NCI-H1105 (cell line): ENCODE results near the gene STK33.

Source experiments
- DNase-seq: peaks from one replicate; lab custom pipeline; 2025; lab: John Stamatoyannopoulos, UW

The STK33 gene

DNA sequence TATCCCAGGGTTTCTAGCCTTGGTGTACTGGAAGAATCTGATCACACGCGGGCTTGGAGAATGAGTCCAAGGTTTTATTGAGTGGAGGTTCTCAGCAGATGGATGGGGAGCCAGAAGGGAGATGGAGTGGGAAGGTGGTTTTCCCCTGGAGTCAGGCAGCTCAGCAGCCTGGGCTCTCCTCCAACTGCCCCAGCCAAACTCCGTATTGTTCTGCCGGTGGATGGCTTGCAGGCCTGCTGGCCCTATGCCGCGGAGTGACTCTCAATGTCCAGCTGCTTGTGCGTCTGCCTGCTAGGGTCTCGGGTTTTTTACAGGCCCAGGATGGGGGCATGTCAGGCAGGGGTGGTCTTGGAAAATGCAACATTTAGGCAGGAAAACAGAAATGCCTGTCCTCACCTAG, 168.0 kb downstream of the STK33 start:
- DNase-seq = no peak

GRCh38 chr11:8415195-8415594, 178.8 kb downstream of the STK33 start:
- DNase-seq = no peak

- DNase-seq = no peak
Measured at GRCh38 chr11:8408151-8408941, 185.7 kb downstream of the STK33 start.

DNA sequence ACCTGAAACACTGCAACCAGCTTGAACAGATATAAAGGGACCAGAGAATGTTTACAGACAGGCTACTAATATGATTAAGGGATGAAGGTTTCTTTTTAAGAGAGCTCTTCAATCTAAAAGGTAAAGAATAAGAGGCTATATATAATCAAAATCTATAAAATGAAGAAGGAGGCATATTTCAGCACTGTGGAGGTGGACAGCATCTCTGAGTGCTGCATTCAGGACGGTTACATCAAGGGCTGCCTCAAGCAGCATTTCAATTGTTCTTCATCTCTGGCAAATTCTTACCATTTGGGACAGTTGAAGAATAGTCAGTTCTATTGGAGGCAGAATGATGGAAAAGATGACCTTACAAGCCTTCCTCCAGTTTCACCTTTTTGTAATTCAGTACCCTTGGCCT, 190.7 kb downstream of the STK33 start:
- no peak for DNase-seq

DNA sequence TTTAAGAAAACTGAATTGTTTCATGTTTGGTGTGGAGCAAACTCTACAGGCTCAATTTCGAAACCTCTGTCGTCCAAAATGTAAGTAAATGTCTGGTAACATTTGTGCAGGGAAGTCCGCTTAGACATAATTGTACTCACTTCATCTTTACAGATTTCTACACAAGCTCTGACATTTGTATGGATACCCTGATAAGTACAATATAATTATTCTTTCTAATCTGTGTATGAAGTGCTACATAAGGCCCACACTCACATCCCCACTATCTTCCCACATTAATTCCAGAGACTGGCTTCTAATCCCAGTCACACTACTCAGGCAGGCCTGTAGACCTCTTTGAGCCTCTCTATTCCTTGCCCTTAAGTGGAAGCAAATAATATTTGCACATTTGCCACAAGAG, 201.1 kb downstream of the STK33 start:
- DNase-seq = no peak

DNA sequence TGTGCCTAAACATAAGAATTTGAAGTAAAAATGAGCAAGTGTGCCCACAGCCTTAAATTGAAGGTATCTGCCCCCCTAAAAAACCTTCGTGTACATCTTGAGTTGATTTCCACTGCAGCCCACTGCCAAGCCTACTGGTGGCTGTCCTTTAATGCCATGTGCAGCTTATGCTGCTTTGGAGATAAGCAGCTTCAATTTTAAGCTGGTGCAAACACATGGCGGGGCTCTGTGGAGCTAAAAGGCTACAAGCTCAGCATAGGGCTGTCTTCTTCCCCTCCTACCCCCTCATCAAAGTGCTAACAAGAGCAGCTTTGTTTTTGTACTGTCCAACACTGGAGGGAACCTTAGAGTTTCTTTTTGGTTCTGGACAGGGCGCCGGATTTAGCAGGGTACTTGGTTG, 201.9 kb downstream of the STK33 start:
- DNase-seq = no peak

GRCh38 chr11:8390851-8391612, 203.0 kb downstream of the STK33 start:
- no peak for DNase-seq

GRCh38 chr11:8389029-8389996, 204.7 kb downstream of the STK33 start:
- no peak for DNase-seq

DNA sequence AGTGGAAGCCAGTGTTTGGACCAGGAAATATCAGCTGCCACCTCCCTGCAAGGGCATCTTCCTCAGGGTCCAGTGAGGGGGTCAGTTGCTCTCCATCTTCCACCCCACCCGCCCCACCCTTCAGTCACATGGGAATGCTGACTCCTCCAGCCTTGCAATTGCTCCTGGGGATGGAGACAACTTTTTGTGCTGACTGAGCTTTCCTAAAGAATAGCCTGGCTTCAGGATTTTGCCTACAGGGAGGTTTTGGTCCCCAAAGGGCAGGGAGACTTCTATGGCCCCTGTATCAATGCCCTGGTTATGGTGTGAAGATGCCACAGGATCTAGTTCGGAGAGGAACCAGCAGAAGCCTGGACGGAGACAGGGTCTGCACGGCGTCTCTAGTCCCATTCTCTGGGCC, 206.3 kb downstream of the STK33 start:
- DNase-seq = no peak

DNA sequence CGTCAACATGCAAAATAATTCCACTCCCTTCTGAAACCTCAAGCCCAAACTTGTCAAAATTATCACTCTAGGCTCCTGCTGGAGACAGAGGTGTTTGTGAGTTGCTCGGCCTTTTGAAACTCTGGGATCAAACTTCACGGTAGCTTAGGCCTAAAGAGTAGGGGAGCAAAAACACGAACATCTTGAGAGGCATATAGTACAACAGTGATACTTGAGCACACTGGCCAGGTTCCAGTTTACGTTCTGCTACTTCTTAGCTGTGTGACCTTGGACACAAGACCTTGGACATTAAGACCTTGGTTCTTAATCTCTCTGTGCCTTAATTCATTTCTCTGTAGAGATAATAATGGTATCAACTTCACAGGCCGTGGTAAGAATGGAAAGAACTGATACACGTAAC, 206.9 kb downstream of the STK33 start:
- no peak for DNase-seq

- no peak for DNase-seq
Measured at GRCh38 chr11:8386134-8386864, 207.7 kb downstream of the STK33 start.

DNA sequence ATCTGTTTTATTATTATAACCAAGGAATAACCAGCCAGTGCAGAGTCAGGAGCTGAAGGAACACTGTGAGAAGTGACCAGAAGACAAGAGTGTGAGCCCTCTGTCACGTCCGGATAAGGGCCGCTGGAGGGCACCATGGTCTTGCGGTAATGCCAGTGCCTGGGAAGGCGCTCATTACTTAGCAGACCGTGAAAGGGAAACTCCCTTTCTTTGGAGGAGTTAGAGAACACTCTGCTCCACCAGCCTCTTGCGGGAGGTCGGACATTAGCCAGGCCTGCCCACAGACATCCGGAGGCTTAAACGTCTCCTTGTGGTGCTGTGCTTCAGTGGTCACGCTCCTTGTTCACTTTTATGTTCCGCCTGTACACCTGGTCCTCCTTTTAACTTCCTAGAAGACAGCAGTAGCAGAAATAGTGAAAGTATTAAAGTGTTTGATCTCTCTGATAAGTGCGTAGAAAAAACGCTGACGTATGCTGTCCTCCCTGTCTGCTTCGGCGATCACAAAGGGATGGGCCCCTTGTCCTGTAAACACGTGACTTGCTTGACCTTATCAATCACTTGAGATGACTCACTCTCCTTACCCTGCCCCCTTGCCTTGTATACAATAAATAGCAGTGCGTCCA, 209.7 kb downstream of the STK33 start:
- no peak for DNase-seq

- no peak for DNase-seq
Measured at GRCh38 chr11:8383627-8384026, 210.4 kb downstream of the STK33 start.

DNA sequence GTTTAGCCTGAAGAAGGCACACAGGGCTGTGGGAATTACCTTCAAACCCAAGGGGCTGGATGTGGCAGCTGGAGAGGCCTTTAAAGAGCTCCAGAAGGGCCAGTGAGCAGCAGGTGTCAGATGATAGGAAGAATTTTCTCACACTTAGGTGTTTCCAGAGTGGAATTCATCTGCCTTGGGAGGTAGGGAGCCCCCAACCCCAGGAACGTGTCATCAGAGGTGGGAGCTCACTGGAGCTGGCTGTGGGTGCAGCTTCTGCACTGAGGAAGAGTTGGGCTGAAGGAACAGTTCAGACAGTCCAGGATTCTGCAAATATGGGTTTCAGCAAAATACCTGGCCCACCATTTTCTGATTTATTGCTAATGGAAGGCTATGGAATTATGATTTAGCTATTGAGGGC, 210.8 kb downstream of the STK33 start:
- DNase-seq = no peak

- DNase-seq = no peak
Measured at GRCh38 chr11:8382436-8383053, 211.5 kb downstream of the STK33 start.

DNA sequence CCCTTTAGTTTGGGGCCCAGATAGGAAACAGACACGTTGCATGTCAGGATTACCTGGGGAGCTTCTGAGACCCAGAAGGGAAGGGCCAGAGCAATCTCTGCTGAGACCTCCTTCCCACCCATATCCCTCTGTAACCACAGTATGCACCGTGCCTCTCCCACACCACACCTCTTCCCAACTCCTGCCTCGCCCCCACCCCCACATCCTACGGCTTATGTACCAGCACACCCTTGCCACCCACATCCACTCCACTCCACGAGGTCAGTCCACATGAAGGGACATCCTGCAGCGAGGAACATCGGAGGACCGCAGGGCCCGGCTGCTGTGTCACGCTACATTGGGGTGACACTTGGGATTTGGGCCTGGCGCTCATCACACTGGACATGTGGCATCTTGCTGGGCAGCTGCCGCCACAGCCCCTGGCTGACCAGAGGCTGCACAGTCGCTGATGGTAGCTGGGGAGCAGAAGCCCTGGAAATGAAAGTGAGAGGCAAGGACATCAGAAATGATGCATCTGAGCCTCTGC, 212.1 kb downstream of the STK33 start:
- no peak for DNase-seq

DNA sequence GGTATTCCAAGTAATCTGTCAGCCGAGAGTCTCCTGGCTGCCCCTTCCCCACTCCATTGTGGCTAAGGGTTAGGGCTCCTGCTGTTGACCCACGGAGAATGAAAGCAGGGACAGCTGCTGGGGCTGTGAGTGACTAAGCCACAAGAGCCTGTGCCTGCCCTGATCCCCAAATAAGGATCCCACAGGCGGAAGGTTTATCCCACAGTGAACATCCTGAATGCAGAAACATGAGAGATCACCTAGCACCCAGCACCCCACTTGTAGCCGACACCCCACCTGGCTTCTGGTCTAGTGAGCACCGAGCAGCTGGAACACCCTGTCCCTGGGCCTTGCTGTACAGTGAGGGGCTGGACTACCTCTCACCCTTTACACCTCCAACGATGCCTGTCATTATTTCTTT, 212.7 kb downstream of the STK33 start:
- DNase-seq = no peak

DNA sequence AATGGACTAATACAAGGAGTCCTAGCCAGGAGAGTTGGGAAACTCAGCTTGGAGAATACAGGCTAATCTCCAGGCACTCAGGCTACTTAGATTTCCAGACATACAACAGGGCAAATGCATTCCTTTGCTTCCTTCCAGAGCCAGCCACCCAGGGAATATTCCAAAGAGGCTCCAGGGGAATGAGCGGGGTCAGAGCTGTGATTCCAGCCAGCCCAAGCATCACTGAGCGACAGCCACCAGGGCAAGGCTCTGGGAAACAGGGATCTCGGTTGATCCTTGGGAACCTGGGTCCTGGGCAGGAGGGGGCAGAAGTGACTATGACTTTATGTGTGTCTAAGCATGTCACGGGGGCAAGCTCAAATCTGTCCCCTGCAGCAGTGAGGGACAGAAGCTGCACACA, 218.1 kb downstream of the STK33 start:
- DNase-seq = no peak

DNA sequence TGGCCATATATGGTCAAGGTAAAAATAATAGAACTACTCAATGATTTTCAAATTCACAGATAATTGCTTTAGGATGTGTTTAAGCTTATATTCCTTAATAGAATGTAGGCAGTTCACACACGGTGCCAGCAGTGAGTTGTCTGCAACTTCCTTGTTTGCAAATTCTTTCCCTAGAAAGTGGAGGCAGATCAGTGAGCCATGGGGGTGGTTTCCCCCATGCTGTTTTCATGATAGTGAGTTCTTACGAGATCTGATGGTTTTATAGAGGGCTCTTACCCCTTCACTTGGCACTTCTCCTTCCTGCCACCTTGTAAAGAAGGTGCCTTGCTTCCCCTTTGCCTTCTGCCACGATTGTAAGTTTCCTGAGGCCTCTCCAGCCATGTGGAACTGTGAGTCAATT, 218.6 kb downstream of the STK33 start:
- no peak for DNase-seq

DNA sequence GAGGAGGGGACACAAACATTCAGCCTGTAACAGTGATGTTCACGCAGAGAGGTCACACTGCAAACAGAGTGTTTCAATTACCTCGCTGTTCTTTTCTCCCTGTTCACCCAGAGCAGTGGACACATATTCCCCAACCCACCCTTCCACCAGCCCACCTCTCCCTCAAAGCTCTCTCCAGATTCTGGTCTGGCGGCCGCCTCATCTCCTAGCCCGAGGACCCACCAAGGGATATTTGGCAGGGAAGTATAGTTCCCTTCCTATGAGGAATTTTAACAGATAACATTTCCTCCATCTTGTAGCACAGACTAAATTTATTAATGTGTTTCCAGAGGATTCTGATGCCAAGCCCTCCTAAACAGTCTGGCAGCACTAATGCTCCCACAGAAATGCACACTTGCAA, 219.3 kb downstream of the STK33 start:
- DNase-seq = no peak
